EL (cell line): ENCODE results near the gene MCL1.
"Not testable (repeated sequence)": the region's sequence is repeated elsewhere in the genome, so short reads cannot be mapped to it uniquely, and the experiment has no call there.

Experiments used
- DNase-seq: peaks from one replicate; pipeline ENCODE4 v3.0.0-alpha.2; 2016

MCL1 gene

DNA sequence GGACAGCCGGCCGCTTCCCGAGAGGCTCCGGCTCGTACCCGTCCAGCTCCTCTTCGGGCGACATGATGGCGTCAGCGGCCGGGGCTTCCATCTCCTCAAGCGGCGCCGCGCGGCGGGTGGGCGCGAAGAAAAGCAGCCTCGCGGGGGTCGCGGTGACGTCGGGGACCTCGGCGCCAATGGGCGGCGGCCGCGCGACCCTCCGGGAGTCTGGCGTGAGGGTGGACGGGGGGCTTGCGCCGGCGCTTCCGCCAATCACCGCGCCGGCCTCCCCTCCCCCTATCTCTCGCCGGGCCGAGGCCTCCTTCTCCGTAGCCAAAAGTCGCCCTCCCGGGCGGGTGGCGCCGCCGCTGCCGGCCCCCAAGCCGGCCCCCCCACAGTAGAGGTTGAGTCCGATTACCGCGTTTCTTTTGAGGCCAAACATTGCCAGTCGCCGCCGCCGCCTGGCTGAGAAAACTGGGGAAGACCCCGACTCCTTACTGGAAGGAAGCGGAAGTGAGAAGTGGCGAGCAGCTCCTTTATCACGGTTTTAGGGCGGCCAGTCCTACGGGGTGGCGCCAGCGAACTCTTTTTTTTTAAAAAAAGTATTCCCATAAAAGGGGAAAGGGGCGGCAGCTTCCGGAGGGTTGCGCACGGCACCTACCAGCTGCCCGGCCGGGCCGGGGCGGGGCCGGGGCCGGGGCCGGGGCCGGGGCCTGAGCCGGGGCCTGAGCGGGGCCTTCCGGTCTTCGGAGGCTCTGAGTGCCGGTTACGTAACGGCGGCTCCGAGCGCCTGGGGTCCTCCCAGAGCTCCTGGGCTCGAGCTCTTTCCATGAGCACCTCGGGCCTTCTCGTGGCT, at the start of gene MCL1:
Gene MCL1, minus strand, starts transcription at position 501 of the 835 bp plus-strand sequence. Its CDS starts 80 bp downstream, at position 421.
- peak; percentile 97 for DNase-seq

DNA sequence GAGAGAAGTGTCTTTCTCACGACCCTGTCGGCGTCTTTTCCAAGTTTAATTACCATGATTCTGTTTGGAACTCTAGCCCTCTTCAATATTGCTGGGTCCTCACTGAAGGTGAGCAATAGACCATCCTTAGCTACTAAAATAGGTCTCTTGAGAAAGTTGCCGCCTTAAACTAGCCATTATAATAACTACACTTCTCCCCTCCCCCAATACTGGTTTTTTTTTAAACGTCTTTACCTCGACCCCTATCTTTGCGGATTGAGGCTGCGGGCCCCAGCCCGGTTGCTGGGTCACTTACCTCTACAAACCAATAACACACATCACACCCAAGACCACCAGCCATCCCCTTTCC, 49.3 kb upstream of the MCL1 start:
- no peak for DNase-seq

DNA sequence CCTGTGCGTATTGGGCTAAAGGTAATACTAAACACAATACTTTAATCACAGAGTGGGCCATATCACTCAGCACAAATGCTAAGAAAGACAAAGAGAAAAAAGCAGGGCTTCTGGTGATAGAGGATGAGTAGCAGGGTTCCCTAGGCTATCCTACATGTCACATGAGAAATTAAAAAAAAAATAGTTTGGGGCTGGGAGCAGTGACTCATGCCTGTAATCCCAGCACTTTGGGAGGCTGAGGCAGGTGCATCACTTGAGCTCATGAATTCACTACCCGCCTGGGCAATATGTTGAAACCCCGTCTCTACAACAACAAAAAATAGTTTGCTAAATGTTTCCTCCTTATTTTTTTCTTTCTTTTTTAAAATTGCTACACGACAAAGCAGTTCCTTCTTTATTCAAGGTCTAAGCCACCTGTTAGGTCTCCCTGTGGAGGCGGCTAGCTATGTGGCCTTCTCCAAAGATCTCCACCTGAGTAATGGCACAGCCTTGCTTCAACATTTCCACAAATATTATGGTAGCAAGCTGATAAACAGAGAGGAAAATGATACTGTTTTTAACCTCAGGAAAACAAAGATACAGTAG, 48.5 kb upstream of the MCL1 start:
- DNase-seq: no peak

DNA sequence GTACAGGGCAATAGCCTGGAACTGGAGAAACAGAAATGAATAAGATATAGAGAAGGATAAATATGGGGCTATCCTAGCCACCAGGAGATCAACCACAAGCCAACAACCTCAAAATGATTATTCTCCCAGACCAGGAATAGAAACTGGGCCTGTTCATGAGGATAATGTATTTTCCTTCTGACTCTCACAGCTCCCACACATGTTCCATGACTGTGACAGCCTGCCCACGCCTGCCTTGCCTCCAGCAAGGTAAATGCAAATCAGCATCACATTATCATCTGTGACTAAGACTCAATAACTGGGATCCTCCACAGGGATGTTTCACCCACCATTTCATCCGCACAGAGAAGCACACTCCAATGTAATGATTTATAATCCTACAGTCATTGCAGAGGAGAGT, 46.7 kb upstream of the MCL1 start:
- DNase-seq: no peak

DNA sequence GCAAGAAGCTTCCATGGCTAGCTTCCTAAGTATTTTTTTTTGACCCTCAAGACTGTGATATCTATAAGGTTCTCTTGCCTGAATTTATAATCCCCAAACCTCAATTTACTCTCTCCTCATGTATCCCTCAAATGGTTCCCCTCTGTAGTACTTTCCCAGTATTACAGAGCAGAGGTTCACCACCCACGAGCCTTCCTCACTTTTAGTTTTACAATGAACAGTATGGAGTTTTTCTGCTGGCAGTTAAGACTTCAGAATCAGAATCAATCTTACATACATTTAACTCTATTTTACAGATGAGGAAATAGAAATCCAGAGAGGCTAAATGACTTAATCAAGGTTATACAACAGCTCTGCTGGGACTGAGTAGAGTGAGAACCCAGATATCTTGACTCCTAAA, 45.1 kb upstream of the MCL1 start:
- DNase-seq: not testable (repeated sequence)

DNA sequence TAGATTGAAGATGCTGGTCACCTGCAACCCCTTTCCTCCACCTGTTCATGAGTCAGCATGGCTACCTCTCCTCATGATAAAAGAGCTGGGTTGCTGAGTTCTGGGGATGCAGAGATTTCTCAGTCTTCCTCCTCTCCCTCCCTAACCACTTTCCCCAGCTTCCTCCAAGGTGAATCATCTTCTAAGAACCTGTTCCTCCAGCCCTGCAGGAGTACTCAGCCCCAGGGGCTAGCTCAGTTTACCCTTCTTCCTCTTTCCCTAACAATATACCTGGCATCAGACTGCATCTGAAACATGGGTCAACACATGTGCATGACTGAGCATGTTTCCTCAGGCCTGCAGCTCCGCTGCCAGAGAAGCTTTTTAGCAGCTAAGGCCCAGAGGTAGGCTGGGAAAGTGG, 44.7 kb upstream of the MCL1 start:
- DNase-seq: not testable (repeated sequence)

- no peak for DNase-seq
Measured at GRCh38 chr1:150622303-150622975, 43.0 kb upstream of the MCL1 start.

DNA sequence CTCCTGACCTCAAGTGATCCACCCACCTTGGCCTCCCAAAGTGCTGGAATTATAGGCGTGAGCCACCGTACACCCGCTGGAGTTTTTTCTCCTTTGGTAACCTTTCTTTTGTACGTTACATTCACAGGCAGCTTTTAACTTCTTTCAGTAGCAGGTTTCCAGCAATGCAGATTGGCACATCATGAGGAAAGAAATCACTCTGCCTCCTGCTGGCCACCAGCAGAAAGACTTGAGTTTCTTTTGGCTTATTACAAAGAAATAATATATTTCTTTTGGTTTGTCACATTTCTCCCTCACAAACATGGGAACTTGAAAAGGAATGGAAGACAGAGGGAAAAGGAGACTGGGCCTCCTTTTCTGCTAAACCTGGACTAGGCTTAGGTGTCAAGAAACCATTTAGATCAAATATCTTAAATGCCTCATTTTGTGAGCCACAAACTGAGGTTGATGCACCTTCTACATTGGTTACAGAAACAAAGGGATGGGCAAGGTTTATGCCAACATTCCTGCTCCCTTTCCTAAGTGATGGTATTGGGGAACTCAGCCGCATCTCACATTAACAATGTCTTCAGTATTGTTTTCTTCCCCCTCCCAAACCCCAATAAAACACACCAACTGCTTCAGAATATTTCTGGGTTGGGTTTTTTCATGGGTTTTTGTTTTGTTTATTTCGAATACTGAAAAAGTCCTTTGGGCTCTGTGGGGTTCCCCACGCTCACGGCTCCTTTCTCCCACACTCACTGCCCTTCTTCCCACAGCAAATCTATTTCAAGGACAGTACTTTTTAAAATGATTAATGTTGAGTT, 42.3 kb upstream of the MCL1 start:
- peak; percentile 48 for DNase-seq

- no peak for DNase-seq
Measured at GRCh38 chr1:150620919-150621318, 41.5 kb upstream of the MCL1 start.

DNA sequence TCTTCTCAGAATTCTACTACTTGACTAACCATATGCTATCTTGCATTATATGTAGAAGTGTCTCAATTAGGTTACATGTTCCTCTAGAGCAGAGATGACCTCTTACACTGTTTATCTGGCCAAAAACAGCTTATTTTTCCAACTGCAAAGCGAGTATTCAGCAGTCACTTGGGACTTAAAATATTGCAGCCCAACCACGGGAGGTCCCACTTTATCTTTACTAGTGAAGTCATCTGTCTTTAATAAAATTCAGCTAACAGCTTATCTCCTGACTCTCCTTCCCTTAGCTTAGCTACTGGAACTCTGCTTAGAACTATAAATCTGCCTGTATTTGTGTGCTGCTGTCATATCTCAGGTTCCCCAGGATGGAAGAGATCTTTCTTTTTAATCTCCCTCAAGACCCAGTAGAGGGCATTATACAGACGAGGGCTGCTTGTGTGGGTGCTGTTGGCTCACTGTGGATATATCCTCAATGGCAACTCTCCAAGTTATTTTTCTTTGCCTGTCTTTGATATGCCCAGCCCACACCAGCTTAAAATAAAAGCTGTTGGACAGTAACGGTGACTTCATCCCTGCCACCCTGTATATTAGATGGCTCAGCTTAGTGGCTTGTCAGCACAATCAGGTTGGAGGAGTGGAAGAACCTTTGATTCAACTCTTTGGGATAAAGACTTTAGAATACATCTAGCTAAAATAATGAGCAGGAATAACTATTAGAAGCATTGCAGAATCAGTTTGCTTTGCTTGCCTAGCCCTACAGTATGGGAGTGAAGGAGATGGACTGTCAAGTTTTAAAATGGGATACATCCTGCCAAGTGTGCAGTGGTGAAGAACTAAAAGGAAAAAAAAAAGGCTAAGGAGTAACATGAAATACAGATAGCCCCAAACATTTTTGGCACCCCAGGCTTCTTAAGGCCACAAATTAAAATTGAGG, 40.4 kb upstream of the MCL1 start:
- peak; percentile 82 for DNase-seq

GRCh38 chr1:150615346-150616201, 36.2 kb upstream of the MCL1 start:
- DNase-seq: peak; percentile 12

GRCh38 chr1:150613061-150613920, 33.9 kb upstream of the MCL1 start:
- peak; percentile 82 for DNase-seq

DNA sequence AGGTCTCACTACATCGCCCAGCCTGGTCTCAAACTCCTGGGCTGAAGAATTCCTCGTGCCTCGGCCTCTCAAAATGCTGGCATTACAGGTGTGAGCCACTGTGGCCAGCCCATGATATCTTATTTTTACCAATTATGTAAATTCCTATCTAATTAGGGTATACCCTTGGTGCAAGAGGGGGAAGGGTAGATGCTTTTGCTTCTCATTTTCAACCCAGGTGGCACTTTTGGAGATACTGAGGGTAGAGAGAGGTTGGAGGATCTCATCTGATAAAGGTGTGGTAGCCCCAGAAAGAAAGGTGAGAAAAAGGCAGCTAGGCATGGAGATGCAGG, 32.6 kb upstream of the MCL1 start:
- DNase-seq: no peak

GRCh38 chr1:150610576-150610975, 31.2 kb upstream of the MCL1 start:
- DNase-seq: no peak

DNA sequence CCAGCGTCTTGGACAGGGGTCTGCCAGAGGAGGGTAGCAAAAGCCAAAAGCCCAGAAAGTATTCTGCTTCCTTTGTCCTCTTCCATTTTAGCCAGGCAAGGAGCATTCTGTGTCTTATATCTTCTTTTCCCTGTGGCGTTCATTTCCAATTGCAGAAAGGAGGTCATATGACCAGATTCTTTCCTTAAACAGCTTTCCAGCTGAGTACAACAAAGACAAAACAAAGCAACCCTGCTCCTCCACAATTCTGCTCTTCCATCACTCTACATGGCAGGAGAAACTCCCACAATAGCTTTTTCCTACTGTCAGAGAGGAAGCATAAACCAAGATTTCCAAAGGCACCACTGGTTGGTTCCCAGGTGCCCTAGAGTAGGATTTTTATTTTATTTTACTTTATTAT, 30.3 kb upstream of the MCL1 start:
- DNase-seq: no peak

GRCh38 chr1:150606463-150607142, 27.2 kb upstream of the MCL1 start:
- DNase-seq: no peak

- not testable (repeated sequence) for DNase-seq
Measured at GRCh38 chr1:150605451-150605731, 26.0 kb upstream of the MCL1 start.

DNA sequence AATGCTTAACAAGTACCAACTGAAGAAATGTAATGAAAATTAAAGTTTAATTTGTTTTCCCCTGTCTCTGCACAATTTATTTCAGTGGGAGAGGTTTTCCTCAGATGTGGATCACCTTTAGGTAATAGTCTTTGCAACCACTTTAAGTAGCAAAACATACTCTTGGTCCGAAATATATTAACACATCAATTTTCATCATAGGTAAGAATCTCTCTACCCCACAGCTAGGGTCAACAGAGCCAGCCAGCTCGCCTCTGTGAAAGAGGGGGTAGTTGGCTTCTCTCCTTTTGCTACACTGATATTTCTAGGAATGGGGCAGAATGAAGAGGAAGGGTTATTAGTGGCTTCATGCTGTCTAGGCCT, 24.8 kb upstream of the MCL1 start:
- DNase-seq: no peak

DNA sequence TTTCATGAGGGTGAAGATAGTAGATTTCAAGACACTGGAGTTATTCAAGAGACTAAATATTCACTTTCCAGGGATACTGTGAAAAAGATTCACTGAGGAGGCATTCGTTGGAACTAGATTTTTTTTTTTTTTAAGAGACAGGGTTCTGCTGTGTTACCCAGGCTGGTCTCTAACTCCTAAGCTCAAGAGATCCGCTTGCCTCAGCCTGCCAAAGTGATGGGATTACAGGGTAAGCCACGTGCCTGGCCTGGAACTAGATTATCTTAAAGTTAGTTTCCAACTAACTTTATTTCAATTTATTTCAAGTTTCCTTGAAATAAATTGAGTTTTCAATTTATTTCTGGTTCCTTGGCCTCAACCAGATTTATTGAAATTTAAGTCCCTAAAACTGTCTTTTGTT, 24.3 kb upstream of the MCL1 start:
- no peak for DNase-seq

- DNase-seq: not testable (repeated sequence)
Measured at GRCh38 chr1:150602372-150602771, 23.0 kb upstream of the MCL1 start.
